K562 (cell line): ENCODE data around the gene ZNF200. TPM values are rescaled to one million over a fixed set of nuclear protein-coding genes. Genes with fewer than 3 reads are reported as not detected.

Source experiments
- BHLHE40 ChIP-seq: IDR thresholded peaks from 2 replicates; pipeline ENCODE4 v1.6.1; 2011; ENCODE audit warnings: low read length, improper control_type of control experiment
- BRD9 ChIP-seq: fragments of 450-650 bp; IDR thresholded peaks from 2 replicates; pipeline ENCODE4 v1.6.1; 2018; ENCODE audit warnings: low read depth; ENCODE audit not compliant: partially characterized antibody
- CBFA2T3 ChIP-seq: fragments of 450-650 bp; IDR thresholded peaks from 2 replicates; pipeline ENCODE4 v1.6.1; 2017
- CC2D1A ChIP-seq: fragments of 450-650 bp; IDR thresholded peaks from 2 replicates; pipeline ENCODE4 v1.6.1; 2017; ENCODE audit warnings: mild to moderate bottlenecking
- DACH1 ChIP-seq: fragments of 450-650 bp; IDR thresholded peaks from 2 replicates; pipeline ENCODE4 v1.6.1; 2018; ENCODE audit not compliant: partially characterized antibody
- E2F3 ChIP-seq: fragments of 250-450 bp; sonication (Bioruptor Pico); IDR thresholded peaks from 2 replicates; pipeline ENCODE4 v1.4.0; 2020; ENCODE audit warnings: mild to moderate bottlenecking
- FOXK2 ChIP-seq, 2 experiments: fragments of 450-650 bp; IDR thresholded peaks in 1 of 2; conservative IDR thresholded peaks in 1 of 2; 2 replicates each; pipeline ENCODE4 v1.6.1; 2016; ENCODE audit warnings: low read depth in 2 of 2, mild to moderate bottlenecking in 1 of 2
- GTF2F1 ChIP-seq: IDR thresholded peaks from 2 replicates; pipeline ENCODE4 v1.6.1; 2011; ENCODE audit warnings: low read depth, low read length, improper control_type of control experiment
- HMGN3 ChIP-seq: IDR thresholded peaks from 2 replicates; pipeline ENCODE4 v1.6.1; 2011; ENCODE audit warnings: borderline replicate concordance, low read depth, mild to moderate bottlenecking, mixed read lengths, low read length; ENCODE audit not compliant: insufficient read length; ENCODE audit errors: extremely low read depth
- NR2C1 ChIP-seq, 2 experiments: fragments of 450-650 bp; IDR thresholded peaks; 2 replicates each; pipeline ENCODE4 v1.6.1; 2017; ENCODE audit warnings: mild to moderate bottlenecking in 2 of 2, antibody characterized with exemption in 1 of 2, inconsistent platforms in 1 of 2, missing compliant biosample characterization in 1 of 2, missing genetic modification characterization in 1 of 2
- SIX5 ChIP-seq, 2 experiments: IDR thresholded peaks; 2 replicates each; pipeline ENCODE4 v1.6.1; 2011; ENCODE audit warnings: low read length in 2 of 2, borderline replicate concordance in 1 of 2, low read depth in 1 of 2, mild to moderate bottlenecking in 1 of 2, moderate library complexity in 1 of 2; ENCODE audit not compliant: insufficient read depth in 1 of 2
- TRIM24 ChIP-seq, 2 experiments: fragments of 450-650 bp; IDR thresholded peaks; 2 replicates each; pipeline ENCODE4 v1.6.1; 2016
- ZBED1 ChIP-seq: IDR thresholded peaks from 2 replicates; pipeline ENCODE4 v1.6.1; 2014
- ZBTB17 ChIP-seq: fragments of 450-650 bp; formaldehyde crosslinking; IDR thresholded peaks from 2 replicates; pipeline ENCODE4 v1.4.0; 2020; ENCODE audit warnings: mild to moderate bottlenecking
- polyA plus RNA-seq, 8 experiments: library from polyadenylated mRNA; depleted of rRNA in 4 of 8; stranded (reverse) in 5 of 8; unstranded in 3 of 8; fragments of >200 nt; fragmentation: Nextera tagmentation in 2 of 8; fragmentation: Illumina TruSeq in 1 of 8; extraction: Ambion mirVana in 2 of 8; extraction: Trizol in 1 of 8; gene quantifications; 2 replicates each; pipeline versions ENCODE4 v1.2.1 to v1.2.3, GENCODE V29; 2011 to 2014; ENCODE audit warnings: inconsistent platforms in 1 of 8, missing spikeins in 1 of 8
- total RNA-seq, 7 experiments: library from RNA; depleted of rRNA in 6 of 7; stranded (reverse); fragments of >200 nt in 6 of 7; fragmentation: Illumina TruSeq in 2 of 7; extraction: Trizol in 2 of 7; gene quantifications; 2 replicates each; pipeline versions ENCODE4 v1.2.1 to v1.2.3, GENCODE V29; 2011 to 2021; ENCODE audit warnings: low replicate concordance in 1 of 7
- TF ChIP-seq, protein P1 (sequence below), 2 experiments: IDR thresholded peaks in 1 of 2; conservative IDR thresholded peaks in 1 of 2; 2 replicates each; pipeline ENCODE4 v1.6.1; 2016; ENCODE audit warnings: low read depth in 2 of 2, mild to moderate bottlenecking in 1 of 2, missing compliant biosample characterization in 1 of 2, missing genetic modification characterization in 1 of 2, moderate library complexity in 1 of 2
- TF ChIP-seq, protein P2 (sequence below), 2 experiments: fragments of 450-650 bp; IDR thresholded peaks; 2 replicates each; pipeline ENCODE4 v1.6.1; 2016
- TF ChIP-seq, protein P3 (sequence below): fragments of 150-350 bp; conservative IDR thresholded peaks from 2 replicates; pipeline ENCODE4 v1.6.1; 2014; ENCODE audit warnings: low read length
- TF ChIP-seq, protein P4 (sequence below): sonication (generic); formaldehyde crosslinking; IDR thresholded peaks from 2 replicates; pipeline ENCODE4 v1.8.1; 2023; ENCODE audit warnings: mild to moderate bottlenecking, missing genetic modification reagents

ZNF200 gene
- total and polyA plus RNA-seq, 9 of the 15 experiments (the other 6 are each of a cell fraction or from before 2014, with no cell fraction given): 4.8 to 14.5 (median 9.2) TPM

DNA sequence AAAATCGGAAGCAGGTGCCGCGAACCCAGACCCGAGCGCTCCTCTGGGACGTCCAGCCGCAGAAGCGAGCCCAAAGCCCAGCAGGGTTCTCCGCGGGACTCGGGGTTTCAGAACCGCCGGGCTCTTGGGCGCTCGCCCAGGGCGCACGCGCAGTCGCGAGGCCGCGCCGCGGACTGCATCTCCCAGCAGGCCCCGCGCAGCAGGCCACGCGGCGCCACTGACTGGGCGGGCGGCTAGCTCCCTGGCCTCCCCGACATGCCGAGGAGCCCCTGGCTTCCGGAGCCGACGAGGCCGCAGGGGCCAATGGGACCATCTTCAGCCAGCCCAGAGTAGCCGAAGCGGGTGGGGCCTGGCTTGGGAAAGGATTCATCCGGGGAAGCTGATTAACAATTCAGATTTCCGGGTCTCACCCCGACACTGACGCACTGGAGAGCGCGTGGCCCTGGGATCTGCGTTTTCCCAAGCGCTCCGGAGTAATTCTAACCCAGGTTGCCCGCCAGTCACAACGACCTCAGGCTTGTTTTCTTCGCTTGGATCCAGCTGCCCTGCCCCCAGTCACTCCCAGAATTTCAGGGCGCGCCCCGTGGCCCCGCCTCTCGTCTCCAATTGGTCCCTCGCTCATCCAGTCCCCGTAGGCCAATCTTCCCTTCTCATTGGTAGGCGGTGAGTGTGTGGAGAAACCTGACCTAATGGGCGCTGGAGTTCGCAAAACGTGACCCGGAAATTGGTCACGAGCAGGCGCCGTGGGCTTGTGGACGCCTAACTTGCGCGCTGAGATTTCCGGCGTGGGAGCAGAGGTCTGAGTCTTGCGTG lies 48.0 kb upstream of the ZNF200 start, which contains the start of gene ZNF263 (continued):
- peak; percentile 57 to 63; a peak in 3 of 4 replicates for TF ChIP-seq SIX5 (IDR thresholded peaks at IDR 0.05; ENCODE audit: borderline replicate concordance in 1 of 2, insufficient read depth in 1 of 2, low read depth in 1 of 2, low read length in 2 of 2)
- TF ChIP-seq, protein P1, sequence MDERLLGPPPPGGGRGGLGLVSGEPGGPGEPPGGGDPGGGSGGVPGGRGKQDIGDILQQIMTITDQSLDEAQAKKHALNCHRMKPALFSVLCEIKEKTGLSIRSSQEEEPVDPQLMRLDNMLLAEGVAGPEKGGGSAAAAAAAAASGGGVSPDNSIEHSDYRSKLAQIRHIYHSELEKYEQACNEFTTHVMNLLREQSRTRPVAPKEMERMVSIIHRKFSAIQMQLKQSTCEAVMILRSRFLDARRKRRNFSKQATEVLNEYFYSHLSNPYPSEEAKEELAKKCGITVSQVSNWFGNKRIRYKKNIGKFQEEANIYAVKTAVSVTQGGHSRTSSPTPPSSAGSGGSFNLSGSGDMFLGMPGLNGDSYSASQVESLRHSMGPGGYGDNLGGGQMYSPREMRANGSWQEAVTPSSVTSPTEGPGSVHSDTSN (CRISPR knock-in tag; IDR thresholded peaks at IDR 0.05; ENCODE audit: low read depth): no peak
- TF ChIP-seq, protein P1 (tag; conservative IDR thresholded peaks at IDR 0.05; ENCODE audit: low read depth): 0 out of 2 replicates have a peak, but pooled peaks have one; percentile 9
- TF ChIP-seq NR2C1 (IDR thresholded peaks at IDR 0.05): peak; percentile 95
- peak; percentile 96 for TF ChIP-seq NR2C1 (tag; IDR thresholded peaks at IDR 0.05)
- peak; percentile 69; the same call in 1 of the 2 replicates for TF ChIP-seq E2F3
- peak; percentile 100 for TF ChIP-seq BHLHE40
- TF ChIP-seq, protein P2, sequence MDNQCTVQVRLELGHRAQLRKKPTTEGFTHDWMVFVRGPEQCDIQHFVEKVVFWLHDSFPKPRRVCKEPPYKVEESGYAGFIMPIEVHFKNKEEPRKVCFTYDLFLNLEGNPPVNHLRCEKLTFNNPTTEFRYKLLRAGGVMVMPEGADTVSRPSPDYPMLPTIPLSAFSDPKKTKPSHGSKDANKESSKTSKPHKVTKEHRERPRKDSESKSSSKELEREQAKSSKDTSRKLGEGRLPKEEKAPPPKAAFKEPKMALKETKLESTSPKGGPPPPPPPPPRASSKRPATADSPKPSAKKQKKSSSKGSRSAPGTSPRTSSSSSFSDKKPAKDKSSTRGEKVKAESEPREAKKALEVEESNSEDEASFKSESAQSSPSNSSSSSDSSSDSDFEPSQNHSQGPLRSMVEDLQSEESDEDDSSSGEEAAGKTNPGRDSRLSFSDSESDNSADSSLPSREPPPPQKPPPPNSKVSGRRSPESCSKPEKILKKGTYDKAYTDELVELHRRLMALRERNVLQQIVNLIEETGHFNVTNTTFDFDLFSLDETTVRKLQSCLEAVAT (IDR thresholded peaks at IDR 0.05): peak in 1 of 2 experiments; percentile 69; a peak in 2 of 4 replicates
- peak; percentile 88 to 93 for TF ChIP-seq FOXK2 (conservative IDR thresholded peaks at IDR 0.05 in 1 of 2, IDR thresholded peaks at IDR 0.05 in 1 of 2; ENCODE audit: low read depth in 2 of 2)
- 0 out of 4 replicates have a peak, but pooled peaks of 1 of the 2 experiments have one; percentile 26 for TF ChIP-seq TRIM24 (IDR thresholded peaks at IDR 0.05)
- peak; percentile 33; the same call in 1 of the 2 replicates for TF ChIP-seq CBFA2T3
- TF ChIP-seq GTF2F1: no peak
- TF ChIP-seq BRD9: peak; percentile 96
- TF ChIP-seq, protein P3, sequence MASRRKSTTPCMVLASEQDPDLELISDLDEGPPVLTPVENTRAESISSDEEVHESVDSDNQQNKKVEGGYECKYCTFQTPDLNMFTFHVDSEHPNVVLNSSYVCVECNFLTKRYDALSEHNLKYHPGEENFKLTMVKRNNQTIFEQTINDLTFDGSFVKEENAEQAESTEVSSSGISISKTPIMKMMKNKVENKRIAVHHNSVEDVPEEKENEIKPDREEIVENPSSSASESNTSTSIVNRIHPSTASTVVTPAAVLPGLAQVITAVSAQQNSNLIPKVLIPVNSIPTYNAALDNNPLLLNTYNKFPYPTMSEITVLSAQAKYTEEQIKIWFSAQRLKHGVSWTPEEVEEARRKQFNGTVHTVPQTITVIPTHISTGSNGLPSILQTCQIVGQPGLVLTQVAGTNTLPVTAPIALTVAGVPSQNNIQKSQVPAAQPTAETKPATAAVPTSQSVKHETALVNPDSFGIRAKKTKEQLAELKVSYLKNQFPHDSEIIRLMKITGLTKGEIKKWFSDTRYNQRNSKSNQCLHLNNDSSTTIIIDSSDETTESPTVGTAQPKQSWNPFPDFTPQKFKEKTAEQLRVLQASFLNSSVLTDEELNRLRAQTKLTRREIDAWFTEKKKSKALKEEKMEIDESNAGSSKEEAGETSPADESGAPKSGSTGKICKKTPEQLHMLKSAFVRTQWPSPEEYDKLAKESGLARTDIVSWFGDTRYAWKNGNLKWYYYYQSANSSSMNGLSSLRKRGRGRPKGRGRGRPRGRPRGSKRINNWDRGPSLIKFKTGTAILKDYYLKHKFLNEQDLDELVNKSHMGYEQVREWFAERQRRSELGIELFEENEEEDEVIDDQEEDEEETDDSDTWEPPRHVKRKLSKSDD: no peak
- peak; percentile 54; the same call in 1 of the 2 replicates for TF ChIP-seq CC2D1A
- TF ChIP-seq DACH1: no peak
- TF ChIP-seq ZBED1: 0 out of 2 replicates have a peak, but pooled peaks have one; percentile 37
- TF ChIP-seq, protein P4, sequence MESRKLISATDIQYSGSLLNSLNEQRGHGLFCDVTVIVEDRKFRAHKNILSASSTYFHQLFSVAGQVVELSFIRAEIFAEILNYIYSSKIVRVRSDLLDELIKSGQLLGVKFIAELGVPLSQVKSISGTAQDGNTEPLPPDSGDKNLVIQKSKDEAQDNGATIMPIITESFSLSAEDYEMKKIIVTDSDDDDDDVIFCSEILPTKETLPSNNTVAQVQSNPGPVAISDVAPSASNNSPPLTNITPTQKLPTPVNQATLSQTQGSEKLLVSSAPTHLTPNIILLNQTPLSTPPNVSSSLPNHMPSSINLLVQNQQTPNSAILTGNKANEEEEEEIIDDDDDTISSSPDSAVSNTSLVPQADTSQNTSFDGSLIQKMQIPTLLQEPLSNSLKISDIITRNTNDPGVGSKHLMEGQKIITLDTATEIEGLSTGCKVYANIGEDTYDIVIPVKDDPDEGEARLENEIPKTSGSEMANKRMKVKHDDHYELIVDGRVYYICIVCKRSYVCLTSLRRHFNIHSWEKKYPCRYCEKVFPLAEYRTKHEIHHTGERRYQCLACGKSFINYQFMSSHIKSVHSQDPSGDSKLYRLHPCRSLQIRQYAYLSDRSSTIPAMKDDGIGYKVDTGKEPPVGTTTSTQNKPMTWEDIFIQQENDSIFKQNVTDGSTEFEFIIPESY (CRISPR knock-in tag): peak; percentile 58
- TF ChIP-seq ZBTB17: peak; percentile 69; the same call in 1 of the 2 replicates
- peak; percentile 73 for TF ChIP-seq HMGN3
